ENCODE measurements around the gene CYP2C19.
"Not testable (repeated sequence)": the region's sequence is repeated elsewhere in the genome, so short reads cannot be mapped to it uniquely, and the experiment has no call there.

Gene CYP2C19

GRCh38 chr10:94890264-94891022 lies 128.0 kb downstream of the CYP2C19 start:
- DNase-seq: no peak

- DNase-seq: not testable (repeated sequence)
Observed at GRCh38 chr10:94898414-94898813, 135.9 kb downstream of the CYP2C19 start.

- no peak for DNase-seq
Observed at GRCh38 chr10:94902080-94902479, 139.6 kb downstream of the CYP2C19 start.

GRCh38 chr10:94902570-94902969 lies 140.1 kb downstream of the CYP2C19 start:
- DNase-seq: no peak
